Activated CD4-positive, alpha-beta memory T cell treated with anti-CD3 and anti-CD28 coated beads for 36 hours (primary cell): Measurements from ENCODE around the gene GRID2. TPM values are rescaled to one million over a fixed set of nuclear protein-coding genes. Genes with fewer than 3 reads are reported as not detected.

ENCODE experiments used
- CTCF ChIA-PET: fragments of 350-600 bp; sonication (Branson Sonifier 250); formaldehyde crosslinking; loops from one replicate; lab custom pipeline; 2021; ENCODE audit warnings: antibody characterized with exemption, inconsistent platforms; lab: Charles Lee
- POLR2A ChIA-PET: fragments of 350-600 bp; sonication (Branson Sonifier 250); formaldehyde crosslinking; loops from one replicate; lab custom pipeline; 2021; ENCODE audit warnings: antibody characterized with exemption; lab: Charles Lee
- DNase-seq: peaks from one replicate; pipeline ENCODE4 v3.0.0-alpha.2; 2020
- H3K27ac Mint-ChIP-seq: one replicate; pipeline ENCODE4 v1.8.0; 2021; ENCODE audit warnings: mixed read lengths
- H3K27me3 Mint-ChIP-seq: one replicate; pipeline ENCODE4 v1.8.0; 2021; ENCODE audit warnings: mixed read lengths
- H3K36me3 Mint-ChIP-seq: one replicate; pipeline ENCODE4 v1.8.0; 2021; ENCODE audit warnings: mixed read lengths
- H3K4me1 Mint-ChIP-seq: one replicate; pipeline ENCODE4 v1.8.0; 2021; ENCODE audit warnings: low read depth, mixed read lengths
- H3K4me3 Mint-ChIP-seq: one replicate; pipeline ENCODE4 v1.8.0; 2021; ENCODE audit warnings: mild to moderate bottlenecking, mixed read lengths
- H3K9me3 Mint-ChIP-seq: one replicate; pipeline ENCODE4 v1.8.0; 2021; ENCODE audit warnings: mixed read lengths
- intact Hi-C: fragments of 100-400 bp; cut with micrococcal nuclease; formaldehyde crosslinking; loops from one replicate; pipeline ENCODE4 v1.15.1; 2023
- total RNA-seq, 2 experiments: library from RNA; stranded (reverse); gene quantifications; one replicate each; pipeline ENCODE4 v1.2.3, GENCODE V29; 2021

Gene GRID2
- total RNA-seq, 2 experiments from 2014 or later = not detected

- ChIA-PET POLR2A (no interaction called here), CTCF (no interaction called here)
- Mint-ChIP-seq H3K4me3 (no peak overlapping the region), H3K9me3 (no peaks in the 10 kb centered on the region), H3K36me3 (no peaks in the 10 kb centered on the region), H3K27ac (no peak overlapping the region), H3K27me3 (no peaks in the 10 kb centered on the region), H3K4me1 (no peaks in the 10 kb centered on the region)
- intact Hi-C loops = no loop called here
- no peak for DNase-seq
These were observed 354.6 kb downstream of the GRID2 start for GRCh38 chr4:92658318-92658717.

GRCh38 chr4:92677805-92678204 is 374.0 kb downstream of the GRID2 start:
- peaks cover 4% of the 10 kb centered on the region for H3K9me3 Mint-ChIP-seq
- no peak for DNase-seq
- POLR2A ChIA-PET = no interaction called here
- no peaks in the 10 kb centered on the region for H3K36me3 Mint-ChIP-seq
- CTCF ChIA-PET = no interaction called here
- H3K4me1 Mint-ChIP-seq = no peaks in the 10 kb centered on the region
- H3K4me3 Mint-ChIP-seq = no peak overlapping the region
- H3K27ac Mint-ChIP-seq = no peak overlapping the region
- intact Hi-C loops = no loop called here
- no peaks in the 10 kb centered on the region for H3K27me3 Mint-ChIP-seq

- peaks cover 4% of the 10 kb centered on the region for H3K9me3 Mint-ChIP-seq
- H3K4me1 Mint-ChIP-seq = no peaks in the 10 kb centered on the region
- no peak for DNase-seq
- H3K36me3 Mint-ChIP-seq = no peaks in the 10 kb centered on the region
- ChIA-PET CTCF (no interaction called here), POLR2A (no interaction called here)
- no peak overlapping the region for H3K4me3 Mint-ChIP-seq
- H3K27ac Mint-ChIP-seq = no peak overlapping the region
- intact Hi-C loops = no loop called here
- H3K27me3 Mint-ChIP-seq = no peaks in the 10 kb centered on the region
These were observed 374.5 kb downstream of the GRID2 start for GRCh38 chr4:92678292-92678691.

- ChIA-PET POLR2A (no interaction called here), CTCF (no interaction called here)
- intact Hi-C loops = no loop called here
- H3K4me1 Mint-ChIP-seq = no peaks in the 10 kb centered on the region
- no peak for DNase-seq
- no peaks in the 10 kb centered on the region for H3K27me3 Mint-ChIP-seq
- no peaks in the 10 kb centered on the region for H3K36me3 Mint-ChIP-seq
- peaks cover 4% of the 10 kb centered on the region for H3K9me3 Mint-ChIP-seq
- H3K27ac Mint-ChIP-seq = no peak overlapping the region
- H3K4me3 Mint-ChIP-seq = no peak overlapping the region
These were observed 375.4 kb downstream of the GRID2 start for GRCh38 chr4:92679149-92679548.

GRCh38 chr4:92714640-92715039 is 410.9 kb downstream of the GRID2 start:
- H3K4me3 Mint-ChIP-seq = no peak overlapping the region
- no peaks in the 10 kb centered on the region for H3K4me1 Mint-ChIP-seq
- intact Hi-C loops = no loop called here
- peaks cover 6% of the 10 kb centered on the region for H3K9me3 Mint-ChIP-seq
- ChIA-PET CTCF (no interaction called here), POLR2A (no interaction called here)
- H3K27ac Mint-ChIP-seq = no peak overlapping the region
- DNase-seq = no peak
- no peaks in the 10 kb centered on the region for H3K27me3 Mint-ChIP-seq
- H3K36me3 Mint-ChIP-seq = no peaks in the 10 kb centered on the region

GRCh38 chr4:92733231-92733630 is 429.5 kb downstream of the GRID2 start:
- H3K36me3 Mint-ChIP-seq = no peaks in the 10 kb centered on the region
- no peak overlapping the region for H3K4me3 Mint-ChIP-seq
- no peaks in the 10 kb centered on the region for H3K4me1 Mint-ChIP-seq
- peaks cover 2% of the 10 kb centered on the region for H3K9me3 Mint-ChIP-seq
- POLR2A ChIA-PET = no interaction called here
- intact Hi-C loops = no loop called here
- DNase-seq = no peak
- H3K27me3 Mint-ChIP-seq = no peaks in the 10 kb centered on the region
- H3K27ac Mint-ChIP-seq = no peak overlapping the region
- CTCF ChIA-PET = no interaction called here

- H3K27me3 Mint-ChIP-seq = no peaks in the 10 kb centered on the region
- peaks cover 4% of the 10 kb centered on the region for H3K9me3 Mint-ChIP-seq
- intact Hi-C loops = no loop called here
- no peaks in the 10 kb centered on the region for H3K36me3 Mint-ChIP-seq
- no peak for DNase-seq
- ChIA-PET POLR2A (no interaction called here), CTCF (no interaction called here)
- no peak overlapping the region for H3K27ac Mint-ChIP-seq
- H3K4me1 Mint-ChIP-seq = no peaks in the 10 kb centered on the region
- no peak overlapping the region for H3K4me3 Mint-ChIP-seq
These were observed 431.4 kb downstream of the GRID2 start for GRCh38 chr4:92735025-92735665.

GRCh38 chr4:92760433-92760832 is 456.7 kb downstream of the GRID2 start:
- Mint-ChIP-seq H3K4me3 (no peak overlapping the region), H3K36me3 (no peaks in the 10 kb centered on the region), H3K9me3 (peaks cover 6% of the 10 kb centered on the region), H3K4me1 (no peaks in the 10 kb centered on the region), H3K27ac (no peak overlapping the region), H3K27me3 (no peaks in the 10 kb centered on the region)
- intact Hi-C loops = no loop called here
- ChIA-PET CTCF (no interaction called here), POLR2A (no interaction called here)
- no peak for DNase-seq

GRCh38 chr4:92776080-92776479 is 472.3 kb downstream of the GRID2 start:
- Mint-ChIP-seq H3K4me3 (no peak overlapping the region), H3K4me1 (no peaks in the 10 kb centered on the region), H3K27ac (no peak overlapping the region), H3K9me3 (peaks cover 10% of the 10 kb centered on the region), H3K36me3 (no peaks in the 10 kb centered on the region), H3K27me3 (no peaks in the 10 kb centered on the region)
- POLR2A ChIA-PET = no interaction called here
- CTCF ChIA-PET = no interaction called here
- intact Hi-C loops = no loop called here
- DNase-seq = no peak

- Mint-ChIP-seq H3K27me3 (no peaks in the 10 kb centered on the region), H3K9me3 (peaks cover 3% of the 10 kb centered on the region), H3K36me3 (no peaks in the 10 kb centered on the region), H3K4me3 (no peak overlapping the region), H3K27ac (no peak overlapping the region), H3K4me1 (no peaks in the 10 kb centered on the region)
- intact Hi-C loops = no loop called here
- POLR2A ChIA-PET = no interaction called here
- CTCF ChIA-PET = no interaction called here
- DNase-seq = no peak
These were observed 486.0 kb downstream of the GRID2 start for GRCh38 chr4:92789741-92790140.

GRCh38 chr4:92791871-92792440 is 488.2 kb downstream of the GRID2 start:
- intact Hi-C loops = no loop called here
- DNase-seq = no peak
- no peak overlapping the region for H3K27ac Mint-ChIP-seq
- CTCF ChIA-PET = no interaction called here
- POLR2A ChIA-PET = no interaction called here
- H3K9me3 Mint-ChIP-seq = peaks cover 3% of the 10 kb centered on the region
- no peaks in the 10 kb centered on the region for H3K4me1 Mint-ChIP-seq
- H3K4me3 Mint-ChIP-seq = no peak overlapping the region
- no peaks in the 10 kb centered on the region for H3K27me3 Mint-ChIP-seq
- no peaks in the 10 kb centered on the region for H3K36me3 Mint-ChIP-seq

GRCh38 chr4:92809381-92809780 is 505.6 kb downstream of the GRID2 start:
- Mint-ChIP-seq H3K27ac (no peak overlapping the region), H3K9me3 (no peaks in the 10 kb centered on the region)

GRCh38 chr4:92812652-92813051 is 508.9 kb downstream of the GRID2 start:
- Mint-ChIP-seq H3K4me1 (no peaks in the 10 kb centered on the region), H3K27ac (no peak overlapping the region), H3K4me3 (no peak overlapping the region), H3K36me3 (no peaks in the 10 kb centered on the region), H3K9me3 (no peaks in the 10 kb centered on the region), H3K27me3 (no peaks in the 10 kb centered on the region)
- no peak for DNase-seq
- CTCF ChIA-PET = no interaction called here
- POLR2A ChIA-PET = no interaction called here
- intact Hi-C loops = no loop called here

More at GRCh38 chr4:92809381-92809780, 505.6 kb downstream of the GRID2 start:
- Mint-ChIP-seq H3K4me1 (no peaks in the 10 kb centered on the region), H3K4me3 (no peak overlapping the region), H3K36me3 (no peaks in the 10 kb centered on the region), H3K27me3 (no peaks in the 10 kb centered on the region)
- ChIA-PET POLR2A (no interaction called here), CTCF (no interaction called here)
- no peak for DNase-seq
- intact Hi-C loops = no loop called here
